Vagina (tissue), 2 donors: ENCODE measurements around the gene ACSS1. TPM values are rescaled to one million over a fixed set of nuclear protein-coding genes. Genes with fewer than 3 reads are reported as not detected.
A peak's percentile ranks its signal among the peaks of the same experiment; 100 is the strongest.

Experiments used
- DNase-seq, 2 donors: peaks; one replicate each; pipeline ENCODE4 v3.0.0-alpha.2; 2017; ENCODE audit errors: extremely low spot score in 2 of 2
- H3K27ac ChIP-seq: fragments of 200-600 bp; sonication (generic); one replicate; pipeline ENCODE4 v1.5.1; 2019
- H3K27me3 ChIP-seq: fragments of 200-600 bp; sonication (generic); one replicate; pipeline ENCODE4 v1.5.1; 2019
- H3K36me3 ChIP-seq, 2 donors: fragments of 200-600 bp; sonication (generic); one replicate each; pipeline ENCODE4 v1.5.1; 2017 to 2019
- H3K4me1 ChIP-seq: fragments of 200-600 bp; sonication (generic); one replicate; pipeline ENCODE4 v1.5.1; 2019
- H3K4me3 ChIP-seq, 2 donors: fragments of 200-600 bp; sonication (generic); 1 replicate in 1 of 2; 2 replicates in 1 of 2; pipeline ENCODE4 v1.5.1; 2016 to 2019
- H3K9me3 ChIP-seq: fragments of 200-600 bp; sonication (generic); one replicate; pipeline ENCODE4 v1.5.1; 2019
- CTCF ChIP-seq, 3 experiments: fragments of 450-650 bp in 2 of 3; fragments of 200-600 bp in 1 of 3; sonication (generic) in 1 of 3; IDR thresholded peaks; one replicate each; pipeline ENCODE4 v1.5.1; 2017 to 2019; ENCODE audit warnings: antibody characterized with exemption in 3 of 3, mild to moderate bottlenecking in 2 of 3, moderate library complexity in 2 of 3
- POLR2A ChIP-seq, 2 donors: fragments of 450-650 bp; IDR thresholded peaks; one replicate each; pipeline ENCODE4 v1.6.1; 2017; ENCODE audit warnings: antibody characterized with exemption in 2 of 2, mild to moderate bottlenecking in 2 of 2, moderate library complexity in 2 of 2
- POLR2AphosphoS5 ChIP-seq, 2 donors: sonication (generic); formaldehyde crosslinking; IDR thresholded peaks; one replicate each; pipeline ENCODE4 v1.9.0; 2017; ENCODE audit warnings: antibody characterized with exemption in 2 of 2, mild to moderate bottlenecking in 2 of 2, low read depth in 1 of 2; ENCODE audit not compliant: insufficient read depth in 1 of 2
- intact Hi-C: fragments of 100-400 bp; cut with DNase I; formaldehyde crosslinking; loops from one replicate; pipeline ENCODE4 v1.15.1; 2023
- total RNA-seq: library from RNA; depleted of rRNA; stranded (reverse); fragments of >200 nt; gene quantifications from one replicate; pipeline ENCODE4 v1.2.3, GENCODE V29; 2016

ACSS1 gene
- total RNA-seq, 1 donor from 2014 or later: 26.3 TPM

GRCh38 chr20:25007491-25008305 is 50.2 kb downstream of the ACSS1 start:
- Histone ChIP-seq H3K36me3 (peaks cover 0 to 53% of the 10 kb centered on the region in 2 donors), H3K4me1 (no peaks in the 10 kb centered on the region), H3K4me3 (no peak overlapping the region), H3K9me3 (no peaks in the 10 kb centered on the region), H3K27ac (no peak overlapping the region), H3K27me3 (no peaks in the 10 kb centered on the region)
- TF ChIP-seq CTCF (IDR thresholded peaks at IDR 0.05) (no peak), POLR2AphosphoS5 (IDR thresholded peaks at IDR 0.05; ENCODE audit: insufficient read depth in 1 of 2, low read depth in 1 of 2) (no peak), POLR2A (IDR thresholded peaks at IDR 0.05) (no peak)
- intact Hi-C loops: no loop called here
- no peak for DNase-seq

- H3K4me1 ChIP-seq: no peaks in the 10 kb centered on the region
- H3K4me3 ChIP-seq: no peak overlapping the region
- TF ChIP-seq POLR2A (IDR thresholded peaks at IDR 0.05): no peak
- TF ChIP-seq POLR2AphosphoS5 (IDR thresholded peaks at IDR 0.05; ENCODE audit: insufficient read depth in 1 of 2, low read depth in 1 of 2): no peak
- TF ChIP-seq CTCF (IDR thresholded peaks at IDR 0.05): no peak
- peaks cover 0 to 42% of the 10 kb centered on the region in 2 donors for H3K36me3 ChIP-seq
- no peak overlapping the region for H3K27ac ChIP-seq
- peak in 1 of 2 donors; percentile 81 for DNase-seq
- H3K27me3 ChIP-seq: no peaks in the 10 kb centered on the region
- intact Hi-C loops: no loop called here
- no peaks in the 10 kb centered on the region for H3K9me3 ChIP-seq
Measured at GRCh38 chr20:25006431-25007167, 51.3 kb downstream of the ACSS1 start.

GRCh38 chr20:25005661-25006060 is 52.3 kb downstream of the ACSS1 start:
- TF ChIP-seq POLR2A (IDR thresholded peaks at IDR 0.05) (no peak), CTCF (IDR thresholded peaks at IDR 0.05) (no peak), POLR2AphosphoS5 (IDR thresholded peaks at IDR 0.05; ENCODE audit: insufficient read depth in 1 of 2, low read depth in 1 of 2) (no peak)
- intact Hi-C loops: no loop called here

GRCh38 chr20:25005220-25005619 is 52.7 kb downstream of the ACSS1 start:
- no peak for TF ChIP-seq POLR2AphosphoS5 (IDR thresholded peaks at IDR 0.05; ENCODE audit: insufficient read depth in 1 of 2, low read depth in 1 of 2)
- TF ChIP-seq POLR2A (IDR thresholded peaks at IDR 0.05): no peak
- TF ChIP-seq CTCF (IDR thresholded peaks at IDR 0.05): no peak
- Histone ChIP-seq H3K4me1 (peaks cover 8% of the 10 kb centered on the region), H3K4me3 (no peak overlapping the region), H3K27ac (no peak overlapping the region), H3K9me3 (no peaks in the 10 kb centered on the region), H3K27me3 (no peaks in the 10 kb centered on the region), H3K36me3 (peaks cover 0 to 35% of the 10 kb centered on the region in 2 donors)
- intact Hi-C loops: no loop called here
- no peak for DNase-seq

More at GRCh38 chr20:25005661-25006060, 52.3 kb downstream of the ACSS1 start:
- Histone ChIP-seq H3K27ac (no peak overlapping the region), H3K9me3 (no peaks in the 10 kb centered on the region), H3K27me3 (no peaks in the 10 kb centered on the region), H3K36me3 (peaks cover 0 to 39% of the 10 kb centered on the region in 2 donors), H3K4me1 (peaks cover 3% of the 10 kb centered on the region), H3K4me3 (no peak overlapping the region)
- no peak for DNase-seq
